ENCODE measurements around the gene ACAA1.

GRCh38 chr3:38088126-38089078, 48.5 kb downstream of the ACAA1 start:
- TF ChIP-seq CTCF (IDR thresholded peaks at IDR 0.05 in 8 of 11, conservative IDR thresholded peaks at IDR 0.05 in 3 of 11) (no peak), POLR2AphosphoS5 (IDR thresholded peaks at IDR 0.05) (no peak)
